ENCODE data around the gene BMI1.

Gene BMI1

DNA sequence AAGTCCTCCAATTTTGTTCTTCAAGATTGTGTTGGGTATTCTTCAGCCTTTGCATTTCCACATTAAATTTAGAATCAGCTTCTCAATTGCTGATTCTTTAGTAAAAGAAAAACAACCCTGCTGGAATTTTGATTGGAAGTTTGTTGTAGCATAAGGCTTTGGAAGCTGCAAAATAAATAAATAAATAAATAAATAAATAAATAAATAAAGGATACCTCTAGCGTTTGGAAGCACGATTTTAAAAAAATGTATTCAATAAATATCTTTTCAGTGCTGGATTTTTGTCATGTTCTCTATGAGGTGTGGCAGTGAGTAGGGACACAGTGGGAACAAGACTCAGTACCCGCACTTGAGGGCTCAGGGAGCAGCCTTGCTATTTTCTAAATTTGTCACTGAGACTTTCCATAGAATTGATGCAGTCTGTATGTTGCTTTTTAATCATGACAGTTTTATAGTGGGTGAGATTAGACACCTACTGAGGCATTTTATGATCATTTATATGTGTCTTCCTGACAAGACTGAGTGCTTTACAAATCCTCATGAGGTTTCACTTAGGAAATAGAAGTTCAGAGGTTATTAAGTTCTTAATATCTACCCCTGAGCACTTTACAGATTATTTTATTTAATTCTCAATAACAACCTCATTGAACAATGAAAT, 27.0 kb upstream of the BMI1 start:
- TF ChIP-seq L3MBTL2 (conservative IDR thresholded peaks at IDR 0.05) (no peak), ELF4 (IDR thresholded peaks at IDR 0.05) (no peak), FOXM1 (IDR thresholded peaks at IDR 0.05; ENCODE audit: borderline replicate concordance) (no peak), ARNT (IDR thresholded peaks at IDR 0.05) (no peak), FOXK2 (IDR thresholded peaks at IDR 0.05) (no peak), PKNOX1 (IDR thresholded peaks at IDR 0.05) (peak; percentile 94), TARDBP (IDR thresholded peaks at IDR 0.05) (no peak), BHLHE40 (IDR thresholded peaks at IDR 0.05; ENCODE audit: borderline replicate concordance) (no peak; the same call in 1 of the 2 replicates), SUZ12 (IDR thresholded peaks at IDR 0.05) (no peak), CTBP1 (IDR thresholded peaks at IDR 0.05; ENCODE audit: borderline replicate concordance) (peak; percentile 85), SP1 (IDR thresholded peaks at IDR 0.05) (no peak), ZNF384 (IDR thresholded peaks at IDR 0.05) (no peak), NFRKB (IDR thresholded peaks at IDR 0.05) (no peak), HDGF (IDR thresholded peaks at IDR 0.05; ENCODE audit: borderline replicate concordance) (no peak), FOXA1 (IDR thresholded peaks at IDR 0.05) (no peak)
- no peak for DNase-seq (ENCODE audit: extremely low spot score)
- POLR2A ChIA-PET: no interaction called here
- CTCF ChIA-PET: no interaction called here

GRCh38 chr10:22294694-22295093, 26.2 kb upstream of the BMI1 start:
- TF ChIP-seq PKNOX1 (IDR thresholded peaks at IDR 0.05) (no peak), L3MBTL2 (conservative IDR thresholded peaks at IDR 0.05) (no peak), HDGF (IDR thresholded peaks at IDR 0.05; ENCODE audit: borderline replicate concordance) (no peak), SP1 (IDR thresholded peaks at IDR 0.05) (no peak), ELF4 (IDR thresholded peaks at IDR 0.05) (no peak), FOXM1 (IDR thresholded peaks at IDR 0.05; ENCODE audit: borderline replicate concordance) (no peak), TARDBP (IDR thresholded peaks at IDR 0.05) (no peak), ARNT (IDR thresholded peaks at IDR 0.05) (no peak), LEF1 (IDR thresholded peaks at IDR 0.05; ENCODE audit: borderline replicate concordance) (no peak), ZNF384 (IDR thresholded peaks at IDR 0.05) (no peak), NFRKB (IDR thresholded peaks at IDR 0.05) (no peak), SUZ12 (IDR thresholded peaks at IDR 0.05) (no peak)
- CTCF ChIA-PET: no interaction called here
- no peak for DNase-seq (ENCODE audit: extremely low spot score)
- POLR2A ChIA-PET: no interaction called here

- ChIA-PET CTCF (no interaction called here), POLR2A (no interaction called here)
- TF ChIP-seq FOXM1 (IDR thresholded peaks at IDR 0.05; ENCODE audit: borderline replicate concordance): no peak
- no peak for TF ChIP-seq LEF1 (IDR thresholded peaks at IDR 0.05; ENCODE audit: borderline replicate concordance)
- no peak for TF ChIP-seq SP1 (IDR thresholded peaks at IDR 0.05)
- TF ChIP-seq ZNF384 (IDR thresholded peaks at IDR 0.05): no peak
- TF ChIP-seq HDGF (IDR thresholded peaks at IDR 0.05; ENCODE audit: borderline replicate concordance): no peak
- DNase-seq (ENCODE audit: extremely low spot score): no peak
Measured at GRCh38 chr10:22301193-22301592, 19.7 kb upstream of the BMI1 start.

DNA sequence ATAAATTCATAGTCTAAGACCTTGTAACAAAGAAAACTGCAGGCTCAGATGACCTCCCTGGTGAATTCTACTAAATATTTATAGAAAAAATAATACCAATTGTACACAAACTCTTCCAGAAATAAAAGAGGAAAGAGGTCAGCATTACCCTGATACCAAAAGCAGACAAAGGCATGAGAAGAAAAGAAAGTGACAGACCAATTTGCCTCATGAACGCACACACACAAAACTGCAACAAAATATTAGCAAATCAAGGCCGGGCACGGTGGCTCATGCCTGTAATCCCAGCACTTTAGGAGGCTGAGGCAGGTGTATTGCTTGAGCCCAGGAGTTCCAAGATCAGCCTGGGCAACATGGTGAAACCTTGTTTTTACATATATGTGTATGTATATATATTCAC, 17.4 kb upstream of the BMI1 start:
- ChIA-PET POLR2A (no interaction called here), CTCF (no interaction called here)
- DNase-seq (ENCODE audit: extremely low spot score): no peak
- TF ChIP-seq ARNT (IDR thresholded peaks at IDR 0.05) (no peak), FOXM1 (IDR thresholded peaks at IDR 0.05; ENCODE audit: borderline replicate concordance) (no peak), NFRKB (IDR thresholded peaks at IDR 0.05) (no peak), L3MBTL2 (conservative IDR thresholded peaks at IDR 0.05) (no peak), TARDBP (IDR thresholded peaks at IDR 0.05) (no peak), CTBP1 (IDR thresholded peaks at IDR 0.05; ENCODE audit: borderline replicate concordance) (no peak), FOXK2 (IDR thresholded peaks at IDR 0.05) (no peak)

DNA sequence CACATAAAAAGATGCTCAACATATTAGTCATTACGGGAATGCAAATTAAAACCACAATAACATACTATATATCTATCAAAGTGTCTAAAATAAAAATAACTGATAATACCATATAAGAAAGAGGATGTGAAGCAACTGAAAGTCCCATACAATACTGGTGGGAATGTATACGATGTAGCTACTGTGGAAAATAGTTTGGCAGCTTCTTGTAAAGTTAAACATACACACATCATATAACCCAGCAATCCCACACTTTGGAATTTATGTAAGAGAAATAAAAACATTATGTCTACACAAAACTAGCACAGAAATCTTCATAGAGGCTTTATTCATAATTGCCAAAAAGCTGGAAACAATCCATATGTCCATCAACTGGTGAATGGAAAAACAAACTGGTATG, 15.2 kb upstream of the BMI1 start:
- ChIA-PET POLR2A (no interaction called here), CTCF (no interaction called here)
- no peak for DNase-seq (ENCODE audit: extremely low spot score)
- TF ChIP-seq LEF1 (IDR thresholded peaks at IDR 0.05; ENCODE audit: borderline replicate concordance) (no peak), SP1 (IDR thresholded peaks at IDR 0.05) (no peak), FOXM1 (IDR thresholded peaks at IDR 0.05; ENCODE audit: borderline replicate concordance) (no peak)

DNA sequence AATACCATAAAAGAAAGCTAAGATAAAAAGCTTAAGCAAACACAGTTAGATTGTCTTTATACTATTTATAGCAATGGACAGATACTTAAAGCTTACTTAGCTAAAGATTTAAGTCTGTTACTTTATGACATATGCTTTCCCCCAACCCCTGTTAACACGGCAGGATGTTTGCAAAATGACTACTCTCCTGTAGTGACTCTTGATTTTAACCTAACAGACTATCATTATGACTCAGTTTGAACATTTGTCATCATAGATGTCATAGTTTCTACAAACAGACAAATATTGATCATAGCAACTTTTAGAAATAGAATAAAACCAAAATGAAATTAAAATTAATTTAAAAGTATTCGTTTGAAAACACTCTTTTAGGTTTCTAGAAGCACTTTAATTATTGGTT, 12.5 kb upstream of the BMI1 start:
- TF ChIP-seq FOXM1 (IDR thresholded peaks at IDR 0.05; ENCODE audit: borderline replicate concordance): no peak
- TF ChIP-seq PKNOX1 (IDR thresholded peaks at IDR 0.05): peak; percentile 89
- TF ChIP-seq LEF1 (IDR thresholded peaks at IDR 0.05; ENCODE audit: borderline replicate concordance): no peak
- peak; percentile 80 for TF ChIP-seq ARNT (IDR thresholded peaks at IDR 0.05)
- no peak for TF ChIP-seq BHLHE40 (IDR thresholded peaks at IDR 0.05; ENCODE audit: borderline replicate concordance)
- peak; percentile 72; the same call in 1 of the 2 replicates for TF ChIP-seq FOXA1 (IDR thresholded peaks at IDR 0.05)
- peak; percentile 91; the same call in 1 of the 2 replicates for TF ChIP-seq CTBP1 (IDR thresholded peaks at IDR 0.05; ENCODE audit: borderline replicate concordance)
- no peak for TF ChIP-seq ELF4 (IDR thresholded peaks at IDR 0.05)
- no peak for TF ChIP-seq NFRKB (IDR thresholded peaks at IDR 0.05)
- TF ChIP-seq ZNF384 (IDR thresholded peaks at IDR 0.05): peak; percentile 40; the same call in 1 of the 2 replicates

More for the DNA sequence above, 12.5 kb upstream of the BMI1 start:
- ChIA-PET CTCF (interaction anchor here (0.7 to 1.5 kb wide), 2 partner anchors 11 to 145 kb away, joined by 3 to 5 read pairs; no protein-coding TSS in a partner anchor), POLR2A (interaction anchor here (0.9 to 1.2 kb wide), 2 partner anchors 8 to 79 kb away, joined by 3 to 6 read pairs; partner anchors contain the start of gene COMMD3)
- DNase-seq (ENCODE audit: extremely low spot score): peak; percentile 22

Data from HEK293T (cell line).